Breast epithelium (tissue), 3 donors: ENCODE data around the gene KMT2E.
"Not testable (repeated sequence)": the region's sequence is repeated elsewhere in the genome, so short reads cannot be mapped to it uniquely, and the experiment has no call there.

Source experiments
- CTCF ChIP-seq, 3 donors: fragments of 450-650 bp; IDR thresholded peaks; one replicate each; pipeline ENCODE4 v1.5.1; 2016 to 2017; ENCODE audit warnings: antibody characterized with exemption in 3 of 3, mild to moderate bottlenecking in 3 of 3, moderate library complexity in 3 of 3
- POLR2AphosphoS5 ChIP-seq, 3 donors: sonication (generic); formaldehyde crosslinking; IDR thresholded peaks; one replicate each; pipeline ENCODE4 v1.6.1; 2017; ENCODE audit warnings: antibody characterized with exemption in 3 of 3

- not testable (repeated sequence) for TF ChIP-seq CTCF, POLR2AphosphoS5 (IDR thresholded peaks at IDR 0.05)
These were observed 38.5 kb upstream of the KMT2E start for GRCh38 chr7:104975553-104975952.
